GM12873 (cell line): ENCODE measurements around the gene NMUR2.

Source experiments
- CTCF ChIP-seq: IDR thresholded peaks from 2 replicates; pipeline ENCODE4 v1.5.1; 2012; ENCODE audit warnings: low read depth, mild to moderate bottlenecking, moderate library complexity, low read length, control low read depth; ENCODE audit not compliant: insufficient read depth; ENCODE audit errors: missing control alignments

The NMUR2 gene

GRCh38 chr5:152372875-152373274 lies 32.2 kb downstream of the NMUR2 start:
- TF ChIP-seq CTCF = no peak

DNA sequence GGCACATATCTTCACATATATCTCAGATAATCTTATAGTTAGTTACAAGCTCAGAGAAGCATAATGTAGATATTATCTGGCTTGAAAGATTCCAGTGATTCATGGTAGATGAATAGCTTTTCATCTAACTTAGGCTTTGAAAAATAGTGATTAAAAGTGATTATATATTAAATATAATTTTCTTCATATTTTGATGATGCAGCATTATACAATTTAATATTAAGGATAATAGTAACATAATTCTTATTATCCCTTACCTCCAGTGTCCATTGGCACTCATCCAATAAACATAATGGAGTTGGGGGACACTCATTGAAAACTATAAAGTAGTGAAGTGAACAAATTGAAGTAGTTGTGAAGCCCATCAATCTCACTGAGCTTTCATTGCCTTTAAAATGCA lies 35.8 kb downstream of the NMUR2 start:
- no peak for TF ChIP-seq CTCF

DNA sequence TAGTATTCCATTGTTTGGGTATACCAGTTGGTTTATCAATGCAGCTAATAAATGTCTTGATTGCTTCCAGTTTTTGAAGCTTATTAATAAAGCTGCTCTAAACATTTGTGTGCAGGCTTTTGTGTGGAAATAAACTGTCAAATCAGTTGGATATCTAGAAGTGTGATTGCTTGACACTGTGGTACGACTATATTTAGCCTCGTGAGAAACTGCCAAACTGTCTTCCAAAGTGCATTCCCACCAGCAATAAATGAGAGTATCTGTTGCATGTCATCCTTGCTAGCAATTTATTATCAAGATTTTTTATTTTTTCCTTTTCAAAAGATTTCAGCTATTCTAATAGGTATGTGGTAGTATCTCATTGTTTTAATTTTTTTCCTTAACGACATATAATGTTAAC lies 37.5 kb downstream of the NMUR2 start:
- TF ChIP-seq CTCF = no peak

DNA sequence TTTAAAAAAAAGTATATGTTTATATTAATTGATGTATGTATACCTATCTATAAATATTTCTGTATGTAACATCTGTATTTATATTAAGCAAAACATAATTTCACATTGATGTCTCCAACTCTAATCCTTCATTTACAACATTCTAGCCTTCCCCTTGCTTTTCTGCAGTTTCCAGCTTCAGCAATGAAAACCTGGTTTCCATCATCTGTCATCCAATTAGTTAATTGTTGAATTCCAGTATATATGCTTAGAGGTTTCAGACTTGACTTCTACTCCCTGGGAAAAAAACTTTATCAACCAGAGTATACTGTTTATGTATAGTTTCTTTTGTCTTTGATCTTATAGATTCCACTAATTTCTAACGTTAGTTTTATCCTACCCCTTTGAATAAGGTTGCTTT lies 38.4 kb downstream of the NMUR2 start:
- TF ChIP-seq CTCF = no peak

- no peak for TF ChIP-seq CTCF
These were observed 40.2 kb downstream of the NMUR2 start for GRCh38 chr5:152364899-152365298.

DNA sequence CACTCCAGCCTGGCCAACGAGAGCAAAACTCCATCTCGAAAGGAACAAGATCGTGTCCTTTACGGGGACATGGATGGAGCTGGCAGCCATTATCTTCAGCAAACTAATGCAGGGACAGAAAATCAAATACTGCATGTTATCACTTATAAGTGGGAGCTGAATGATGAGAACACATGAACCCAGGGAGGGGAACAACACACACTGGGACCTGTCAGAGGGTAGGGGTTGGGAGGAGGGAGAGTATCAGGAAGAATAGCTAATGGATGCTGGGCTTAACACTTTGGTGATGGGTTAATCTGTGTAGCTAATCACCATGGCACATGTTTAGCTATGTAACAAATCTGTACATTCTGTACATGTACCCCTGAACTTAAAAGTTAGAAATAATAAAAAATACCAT lies 40.9 kb downstream of the NMUR2 start:
- TF ChIP-seq CTCF = no peak

DNA sequence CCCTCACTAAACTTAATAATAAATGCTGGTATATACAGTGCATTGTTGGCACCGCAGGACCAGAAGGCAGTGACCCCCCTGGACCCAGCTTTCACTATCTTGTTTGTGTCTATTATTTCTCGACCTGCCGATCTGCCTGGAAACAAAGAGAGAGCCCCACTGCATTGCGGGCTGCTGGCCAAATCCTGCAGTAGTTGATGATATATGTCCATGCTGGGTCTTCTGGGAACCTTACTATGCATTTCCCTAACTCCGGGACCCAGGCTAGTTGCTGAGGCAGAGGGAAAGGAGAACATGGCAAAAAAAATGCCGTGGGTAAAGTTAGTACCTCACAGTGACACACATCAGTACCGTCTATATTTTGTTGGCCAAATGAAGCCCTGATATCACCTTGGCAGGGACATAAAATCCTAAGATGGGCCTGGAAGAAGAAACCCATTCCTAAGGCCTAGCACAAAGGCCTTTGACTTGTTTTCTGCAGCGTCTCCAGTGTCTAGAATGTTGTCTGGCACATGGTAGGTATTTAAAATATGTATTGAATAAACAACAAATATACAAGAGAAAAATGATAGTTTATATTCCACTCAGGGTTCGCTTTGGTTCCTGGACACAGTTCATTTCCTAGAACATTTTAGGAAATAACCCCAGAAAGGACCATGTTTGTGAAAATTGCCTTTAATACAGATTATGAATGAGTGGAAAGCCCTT lies 46.1 kb downstream of the NMUR2 start:
- TF ChIP-seq CTCF = no peak
